Neural progenitor cell (in vitro differentiated cells): Measurements from ENCODE around the gene TMEM43. TPM values are rescaled to one million over a fixed set of nuclear protein-coding genes. Genes with fewer than 3 reads are reported as not detected.
"Not testable (repeated sequence)": the region's sequence is repeated elsewhere in the genome, so short reads cannot be mapped to it uniquely, and the experiment has no call there.

Experiments
- DNase-seq: peaks from one replicate; pipeline ENCODE4 v3.0.0-alpha.2; 2016; ENCODE audit warnings: low spot score
- H2AFZ ChIP-seq: fragments of 200-600 bp; sonication (generic); replicated peaks from 2 replicates; pipeline ENCODE4 v1.6.1; 2016; ENCODE audit warnings: antibody characterized with exemption
- H3F3A ChIP-seq: fragments of 200-600 bp; sonication (generic); 2 replicates; pipeline ENCODE4 v1.6.1; 2016; ENCODE audit warnings: antibody characterized with exemption, low read depth
- H3K27ac ChIP-seq: fragments of 200-600 bp; sonication (generic); 2 replicates; pipeline ENCODE4 v1.5.1; 2016; ENCODE audit warnings: mild to moderate bottlenecking
- H3K27me3 ChIP-seq: fragments of 200-600 bp; sonication (generic); 2 replicates; pipeline ENCODE4 v1.6.1; 2016; ENCODE audit warnings: mild to moderate bottlenecking, moderate library complexity
- H3K36me3 ChIP-seq: fragments of 200-600 bp; sonication (generic); 2 replicates; pipeline ENCODE4 v1.5.1; 2016
- H3K4me1 ChIP-seq: fragments of 200-600 bp; sonication (generic); 2 replicates; pipeline ENCODE4 v1.6.1; 2016; ENCODE audit warnings: mixed run types
- H3K4me2 ChIP-seq: fragments of 200-600 bp; sonication (generic); 2 replicates; pipeline ENCODE4 v1.6.1; 2016
- H3K4me3 ChIP-seq: fragments of 200-600 bp; sonication (generic); 2 replicates; pipeline ENCODE4 v1.5.1; 2016
- H3K79me2 ChIP-seq: fragments of 200-600 bp; sonication (generic); 2 replicates; pipeline ENCODE4 v1.6.1; 2016; ENCODE audit warnings: low read depth
- H3K9ac ChIP-seq: fragments of 200-600 bp; sonication (generic); 2 replicates; pipeline ENCODE4 v1.6.1; 2016
- H3K9me3 ChIP-seq: fragments of 200-600 bp; sonication (generic); 2 replicates; pipeline ENCODE4 v1.5.1; 2016; ENCODE audit warnings: low read depth
- H4K20me1 ChIP-seq: fragments of 200-600 bp; sonication (generic); 2 replicates; pipeline ENCODE4 v1.6.1; 2016; ENCODE audit warnings: low read depth
- H3K27ac Mint-ChIP-seq: 3 replicates; pipeline ENCODE4 v1.8.0; 2021; ENCODE audit warnings: mixed read lengths
- H3K27me3 Mint-ChIP-seq: 2 replicates; pipeline ENCODE4 v1.8.0; 2022; ENCODE audit warnings: low read depth, mild to moderate bottlenecking, inconsistent platforms, moderate library complexity, mixed read lengths; ENCODE audit not compliant: insufficient read depth
- H3K36me3 Mint-ChIP-seq: 3 replicates; pipeline ENCODE4 v1.8.0; 2021; ENCODE audit warnings: mixed read lengths
- H3K4me1 Mint-ChIP-seq: 3 replicates; pipeline ENCODE4 v1.8.0; 2021; ENCODE audit warnings: mixed read lengths
- H3K4me3 Mint-ChIP-seq: 3 replicates; pipeline ENCODE4 v1.8.0; 2021; ENCODE audit warnings: mild to moderate bottlenecking, moderate library complexity, mixed read lengths
- H3K9me3 Mint-ChIP-seq: 3 replicates; pipeline ENCODE4 v1.8.0; 2020; ENCODE audit warnings: mixed read lengths
- EZH2 ChIP-seq: fragments of 200-600 bp; sonication (generic); IDR thresholded peaks from 2 replicates; pipeline ENCODE4 v1.6.1; 2017; ENCODE audit warnings: antibody characterized with exemption, mild to moderate bottlenecking, moderate library complexity
- EZH2phosphoT487 ChIP-seq: fragments of 200-600 bp; sonication (generic); IDR thresholded peaks from 2 replicates; pipeline ENCODE4 v1.6.1; 2017; ENCODE audit warnings: antibody characterized with exemption
- total RNA-seq: library from RNA; depleted of rRNA; stranded (reverse); fragments of >200 nt; gene quantifications from 2 replicates; pipeline ENCODE4 v1.2.3, GENCODE V29; 2015; ENCODE audit warnings: low replicate concordance
- TF ChIP-seq, protein P1 (sequence below): fragments of 200-600 bp; sonication (generic); IDR thresholded peaks from 2 replicates; pipeline ENCODE4 v1.5.1; 2017; ENCODE audit warnings: antibody characterized with exemption, mild to moderate bottlenecking

Gene TMEM43
- total RNA-seq, 1 donor from 2014 or later, result 19.7 TPM

- Histone ChIP-seq H3K4me3 (no peak overlapping the region), H3K9me3 (peaks cover 4% of the 10 kb centered on the region), H3K4me2 (no peak overlapping the region), H3K27ac (no peak overlapping the region), H4K20me1 (no peaks in the 10 kb centered on the region), H3K9ac (no peak overlapping the region), H3K27me3 (no peaks in the 10 kb centered on the region), H3K36me3 (no peaks in the 10 kb centered on the region), H3K4me1 (no peaks in the 10 kb centered on the region), H3F3A (no peaks in the 10 kb centered on the region), H3K79me2 (no peaks in the 10 kb centered on the region), H2AFZ (no peak overlapping the region)
- Mint-ChIP-seq H3K27ac (no peak overlapping the region), H3K9me3 (peaks cover 1% of the 10 kb centered on the region), H3K36me3 (no peaks in the 10 kb centered on the region), H3K4me3 (no peak overlapping the region), H3K27me3 (peaks cover 13% of the 10 kb centered on the region), H3K4me1 (no peaks in the 10 kb centered on the region)
- TF ChIP-seq EZH2 (no peak), EZH2phosphoT487 (no peak)
- TF ChIP-seq, protein P1, sequence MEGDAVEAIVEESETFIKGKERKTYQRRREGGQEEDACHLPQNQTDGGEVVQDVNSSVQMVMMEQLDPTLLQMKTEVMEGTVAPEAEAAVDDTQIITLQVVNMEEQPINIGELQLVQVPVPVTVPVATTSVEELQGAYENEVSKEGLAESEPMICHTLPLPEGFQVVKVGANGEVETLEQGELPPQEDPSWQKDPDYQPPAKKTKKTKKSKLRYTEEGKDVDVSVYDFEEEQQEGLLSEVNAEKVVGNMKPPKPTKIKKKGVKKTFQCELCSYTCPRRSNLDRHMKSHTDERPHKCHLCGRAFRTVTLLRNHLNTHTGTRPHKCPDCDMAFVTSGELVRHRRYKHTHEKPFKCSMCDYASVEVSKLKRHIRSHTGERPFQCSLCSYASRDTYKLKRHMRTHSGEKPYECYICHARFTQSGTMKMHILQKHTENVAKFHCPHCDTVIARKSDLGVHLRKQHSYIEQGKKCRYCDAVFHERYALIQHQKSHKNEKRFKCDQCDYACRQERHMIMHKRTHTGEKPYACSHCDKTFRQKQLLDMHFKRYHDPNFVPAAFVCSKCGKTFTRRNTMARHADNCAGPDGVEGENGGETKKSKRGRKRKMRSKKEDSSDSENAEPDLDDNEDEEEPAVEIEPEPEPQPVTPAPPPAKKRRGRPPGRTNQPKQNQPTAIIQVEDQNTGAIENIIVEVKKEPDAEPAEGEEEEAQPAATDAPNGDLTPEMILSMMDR, result no peak
- no peak for DNase-seq
Measured at GRCh38 chr3:14082108-14082657, 42.7 kb upstream of the TMEM43 start.

DNA sequence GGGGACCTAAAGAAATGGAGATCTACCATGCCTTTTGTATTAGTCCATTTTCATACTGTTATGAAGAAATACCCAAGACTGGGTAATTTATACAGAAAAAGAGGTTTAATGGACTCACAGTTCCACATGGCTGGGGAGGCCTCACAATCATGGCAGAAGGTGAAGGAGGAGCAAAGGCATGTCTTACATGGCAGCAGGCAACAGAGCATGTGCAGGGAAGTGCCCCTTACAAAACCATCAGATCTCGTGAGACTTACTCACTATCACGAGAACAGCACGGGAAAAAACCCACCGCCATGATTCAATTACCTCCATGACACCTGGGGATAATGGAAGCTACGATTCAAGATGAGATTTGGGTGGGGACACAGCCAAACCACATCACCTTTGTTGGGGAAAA is 37.4 kb upstream of the TMEM43 start:
- not testable (repeated sequence) for H3K9me3 ChIP-seq

GRCh38 chr3:14091959-14092358 is 32.9 kb upstream of the TMEM43 start:
- H3K4me3 ChIP-seq, H3K27me3 Mint-ChIP-seq, H2AFZ ChIP-seq, H3K4me3 Mint-ChIP-seq, H4K20me1 ChIP-seq, H3K36me3 Mint-ChIP-seq, H3K9me3 ChIP-seq, H3K79me2 ChIP-seq, H3K9ac ChIP-seq, H3K36me3 ChIP-seq, H3K4me1 ChIP-seq, H3K27ac Mint-ChIP-seq, H3K4me1 Mint-ChIP-seq, H3K4me2 ChIP-seq, DNase-seq, H3K27me3 ChIP-seq, H3K9me3 Mint-ChIP-seq, H3F3A ChIP-seq, H3K27ac ChIP-seq: not testable (repeated sequence)

More for the DNA sequence above, 37.4 kb upstream of the TMEM43 start:
- not testable (repeated sequence) for H3K27ac Mint-ChIP-seq, H3K36me3 Mint-ChIP-seq, H3K4me2 ChIP-seq, H3K27me3 Mint-ChIP-seq, H3F3A ChIP-seq, H3K27ac ChIP-seq, H3K79me2 ChIP-seq, H4K20me1 ChIP-seq, H3K4me1 ChIP-seq, H3K4me3 ChIP-seq, DNase-seq, H3K4me3 Mint-ChIP-seq, H3K4me1 Mint-ChIP-seq, H3K36me3 ChIP-seq, H3K9me3 Mint-ChIP-seq, H2AFZ ChIP-seq, H3K27me3 ChIP-seq, H3K9ac ChIP-seq

DNA sequence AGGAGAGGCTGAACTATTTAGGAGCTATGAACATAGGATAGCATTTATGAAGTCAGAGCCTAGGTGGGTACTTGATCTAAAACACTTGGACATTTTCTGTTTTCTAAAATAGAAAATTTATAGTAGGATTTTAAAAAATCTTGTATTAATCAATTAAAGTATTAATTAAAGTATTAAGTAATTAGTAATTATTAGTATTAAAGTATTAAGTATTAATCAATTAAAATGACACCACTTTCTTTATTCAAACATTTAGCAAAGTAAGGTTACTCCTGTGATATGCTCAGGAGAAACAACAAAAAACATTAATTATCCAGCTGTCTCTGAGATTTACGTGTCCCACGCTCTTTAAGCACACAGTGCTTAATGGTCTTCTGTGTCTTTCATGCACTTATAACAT is 32.4 kb upstream of the TMEM43 start:
- TF ChIP-seq, protein P1, result no peak
- TF ChIP-seq EZH2 (no peak), EZH2phosphoT487 (no peak)
- no peak overlapping the region for H3K27ac ChIP-seq
- peaks cover 6% of the 10 kb centered on the region for H3K27me3 Mint-ChIP-seq
- no peak overlapping the region for H3K4me3 ChIP-seq
- H4K20me1 ChIP-seq, result no peaks in the 10 kb centered on the region
- H3K9me3 ChIP-seq, result no peaks in the 10 kb centered on the region
- no peaks in the 10 kb centered on the region for H3K27me3 ChIP-seq
- no peaks in the 10 kb centered on the region for H3K79me2 ChIP-seq
- H3K4me3 Mint-ChIP-seq, result no peak overlapping the region
- H3K4me2 ChIP-seq, result no peak overlapping the region
- H3K4me1 Mint-ChIP-seq, result no peaks in the 10 kb centered on the region
- DNase-seq, result no peak
- H3K36me3 Mint-ChIP-seq, result no peaks in the 10 kb centered on the region
- H2AFZ ChIP-seq, result no peak overlapping the region
- no peaks in the 10 kb centered on the region for H3K36me3 ChIP-seq
- peaks cover 5% of the 10 kb centered on the region for H3K4me1 ChIP-seq
- peaks cover 3% of the 10 kb centered on the region for H3K9me3 Mint-ChIP-seq
- no peak overlapping the region for H3K9ac ChIP-seq
- H3K27ac Mint-ChIP-seq, result no peak overlapping the region
- H3F3A ChIP-seq, result no peaks in the 10 kb centered on the region
